ENCODE results near the gene SYNGAP1. TPM values are rescaled to one million over a fixed set of nuclear protein-coding genes. Genes with fewer than 3 reads are reported as not detected.

Gene SYNGAP1
- total and polyA plus RNA-seq, 9 of the 15 experiments (the other 6 are each of a cell fraction or from before 2014, with no cell fraction given) = 0.01 to 22.8 (median 3.2) TPM

GRCh38 chr6:33440649-33441309, 20.9 kb downstream of the SYNGAP1 start (continued):
- TF ChIP-seq ATF1 (CRISPR knock-in tag; IDR thresholded peaks at IDR 0.05) (no peak), ATF1 (tag; IDR thresholded peaks at IDR 0.05) (0 out of 2 replicates have a peak, but pooled peaks have one; percentile 25), JUND (IDR thresholded peaks at IDR 0.05; ENCODE audit: borderline replicate concordance, low read depth, low read length) (0 out of 2 replicates have a peak, but pooled peaks have one; percentile 16), JUND (tag; IDR thresholded peaks at IDR 0.05; ENCODE audit: borderline replicate concordance, low read depth, low read length) (no peak; the same call in 2 of the 3 replicates), TRIM28 (IDR thresholded peaks at IDR 0.05) (no peak), CTBP1 (IDR thresholded peaks at IDR 0.05; ENCODE audit: borderline replicate concordance) (peak; percentile 23; the same call in 1 of the 2 replicates), SMARCB1 (IDR thresholded peaks at IDR 0.05; ENCODE audit: insufficient read length, low read depth) (no peak), ETV1 (tag; conservative IDR thresholded peaks at IDR 0.05; ENCODE audit: low read depth) (0 out of 2 replicates have a peak, but pooled peaks have one; percentile 32), E2F6 (IDR thresholded peaks at IDR 0.05; ENCODE audit: borderline replicate concordance in 1 of 2, extremely low read depth in 1 of 2, insufficient read depth in 1 of 2, insufficient read length in 1 of 2, low read depth in 1 of 2, low read length in 1 of 2, poor library complexity in 1 of 2, severe bottlenecking in 1 of 2) (peak; percentile 18 to 60), TFE3 (CRISPR knock-in tag; IDR thresholded peaks at IDR 0.05) (no peak), RFX1 (IDR thresholded peaks at IDR 0.05) (no peak), ZBTB9 (CRISPR knock-in tag; IDR thresholded peaks at IDR 0.05) (no peak), NBN (IDR thresholded peaks at IDR 0.05; ENCODE audit: low read depth) (0 out of 2 replicates have a peak, but pooled peaks have one; percentile 13), GATAD2B (IDR thresholded peaks at IDR 0.05; ENCODE audit: borderline replicate concordance) (no peak), HMGXB4 (CRISPR knock-in tag; IDR thresholded peaks at IDR 0.05) (0 out of 2 replicates have a peak, but pooled peaks have one; percentile 49), MLX (CRISPR knock-in tag; conservative IDR thresholded peaks at IDR 0.05) (0 out of 4 replicates have a peak, but pooled peaks of 1 of the 2 experiments have one; percentile 70), ARID1B (IDR thresholded peaks at IDR 0.05) (peak; percentile 54; the same call in 1 of the 2 replicates), ID3 (CRISPR knock-in tag; IDR thresholded peaks at IDR 0.05) (no peak), ID3 (tag; IDR thresholded peaks at IDR 0.05) (peak; percentile 79)
